Measurements from ENCODE around the gene WNT16.

DNA sequence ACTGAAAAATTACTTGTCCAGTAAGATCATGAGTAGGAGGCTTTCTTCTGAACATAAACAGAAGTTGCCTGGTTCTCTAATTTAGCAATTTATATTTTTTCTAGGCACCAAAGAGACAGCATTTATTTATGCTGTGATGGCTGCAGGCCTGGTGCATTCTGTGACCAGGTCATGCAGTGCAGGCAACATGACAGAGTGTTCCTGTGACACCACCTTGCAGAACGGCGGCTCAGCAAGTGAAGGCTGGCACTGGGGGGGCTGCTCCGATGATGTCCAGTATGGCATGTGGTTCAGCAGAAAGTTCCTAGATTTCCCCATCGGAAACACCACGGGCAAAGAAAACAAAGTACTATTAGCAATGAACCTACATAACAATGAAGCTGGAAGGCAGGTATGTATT lies 2.8 kb downstream of the WNT16 start:
- TF ChIP-seq, protein P1, sequence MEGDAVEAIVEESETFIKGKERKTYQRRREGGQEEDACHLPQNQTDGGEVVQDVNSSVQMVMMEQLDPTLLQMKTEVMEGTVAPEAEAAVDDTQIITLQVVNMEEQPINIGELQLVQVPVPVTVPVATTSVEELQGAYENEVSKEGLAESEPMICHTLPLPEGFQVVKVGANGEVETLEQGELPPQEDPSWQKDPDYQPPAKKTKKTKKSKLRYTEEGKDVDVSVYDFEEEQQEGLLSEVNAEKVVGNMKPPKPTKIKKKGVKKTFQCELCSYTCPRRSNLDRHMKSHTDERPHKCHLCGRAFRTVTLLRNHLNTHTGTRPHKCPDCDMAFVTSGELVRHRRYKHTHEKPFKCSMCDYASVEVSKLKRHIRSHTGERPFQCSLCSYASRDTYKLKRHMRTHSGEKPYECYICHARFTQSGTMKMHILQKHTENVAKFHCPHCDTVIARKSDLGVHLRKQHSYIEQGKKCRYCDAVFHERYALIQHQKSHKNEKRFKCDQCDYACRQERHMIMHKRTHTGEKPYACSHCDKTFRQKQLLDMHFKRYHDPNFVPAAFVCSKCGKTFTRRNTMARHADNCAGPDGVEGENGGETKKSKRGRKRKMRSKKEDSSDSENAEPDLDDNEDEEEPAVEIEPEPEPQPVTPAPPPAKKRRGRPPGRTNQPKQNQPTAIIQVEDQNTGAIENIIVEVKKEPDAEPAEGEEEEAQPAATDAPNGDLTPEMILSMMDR (IDR thresholded peaks at IDR 0.05; ENCODE audit: low read depth, low read length), result no peak
- TF ChIP-seq POLR2A (IDR thresholded peaks at IDR 0.05; ENCODE audit: extremely low read depth, insufficient read length) (no peak), MYC (IDR thresholded peaks at IDR 0.05; ENCODE audit: low read depth, low read length) (no peak)
- TF ChIP-seq, protein P2, sequence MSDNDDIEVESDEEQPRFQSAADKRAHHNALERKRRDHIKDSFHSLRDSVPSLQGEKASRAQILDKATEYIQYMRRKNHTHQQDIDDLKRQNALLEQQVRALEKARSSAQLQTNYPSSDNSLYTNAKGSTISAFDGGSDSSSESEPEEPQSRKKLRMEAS (IDR thresholded peaks at IDR 0.05; ENCODE audit: low read depth, low read length), result no peak

Measured in NB4 (cell line).